IMR-90 (cell line): ENCODE measurements around the gene ABI3BP. TPM values are rescaled to one million over a fixed set of nuclear protein-coding genes. Genes with fewer than 3 reads are reported as not detected.

Experiments
- ATAC-seq: fragments of 200-7000 bp; cut with Tn5 transposase; 2 replicates; pipeline ENCODE4 v1.9.1; 2020; ENCODE audit warnings: low read depth, mild to moderate bottlenecking, moderate library complexity
- BruUV-seq: library from RNA; stranded (reverse); fragments of 400-500 nt; replicated peaks from 2 replicates; lab custom pipeline; 2021; lab: Mats Ljungman, UMichigan
- CTCF ChIA-PET: fragments of 300-600 bp; formaldehyde crosslinking; extraction: SDS; loops from one replicate; lab custom pipeline; 2021; ENCODE audit warnings: antibody characterized with exemption; lab: Yijun Ruan, JAX
- POLR2A ChIA-PET: fragments of 300-600 bp; sonication (Branson Sonifier 250); formaldehyde crosslinking; loops from one replicate; lab custom pipeline; 2022; ENCODE audit warnings: antibody characterized with exemption; ENCODE audit not compliant: unreplicated experiment; lab: Charles Lee
- DNase-seq: peaks from one replicate; pipeline ENCODE4 v3.0.0; 2013
- H2AFZ ChIP-seq: replicated peaks from 2 replicates; pipeline ENCODE3; 2013; ENCODE audit warnings: low read length, mild to moderate bottlenecking; ENCODE audit not compliant: poor library complexity
- H2AK5ac ChIP-seq: 2 replicates; pipeline ENCODE4 v1.6.1; 2013; ENCODE audit warnings: low read depth, low read length, inconsistent platforms
- H2AK9ac ChIP-seq: replicated peaks from 2 replicates; pipeline ENCODE3; 2013; ENCODE audit warnings: mild to moderate bottlenecking, low read depth, low read length, moderate library complexity; ENCODE audit not compliant: poor library complexity
- H2BK120ac ChIP-seq: 2 replicates; pipeline ENCODE4 v1.6.1; 2013; ENCODE audit warnings: low read depth, low read length, inconsistent platforms
- H2BK15ac ChIP-seq: 3 replicates; pipeline ENCODE4 v1.6.1; 2013; ENCODE audit warnings: low read depth, low read length, inconsistent platforms
- H2BK20ac ChIP-seq: 2 replicates; pipeline ENCODE4 v1.6.1; 2013; ENCODE audit warnings: low read depth, mild to moderate bottlenecking, inconsistent platforms, low read length, moderate library complexity
- H2BK5ac ChIP-seq: 2 replicates; pipeline ENCODE4 v1.6.1; 2013; ENCODE audit warnings: mild to moderate bottlenecking, low read depth, low read length, inconsistent platforms; ENCODE audit not compliant: poor library complexity, severe bottlenecking
- H3K14ac ChIP-seq: replicated peaks from 2 replicates; pipeline ENCODE4 v1.6.1; 2013; ENCODE audit warnings: low read depth, low read length, inconsistent platforms
- H3K18ac ChIP-seq: 2 replicates; pipeline ENCODE4 v1.6.1; 2013; ENCODE audit warnings: low read depth, low read length, control low read depth
- H3K23ac ChIP-seq: 2 replicates; pipeline ENCODE4 v1.6.1; 2013; ENCODE audit warnings: low read depth, low read length, inconsistent platforms
- H3K27ac ChIP-seq: 2 replicates; pipeline ENCODE4 v1.5.1; 2013; ENCODE audit warnings: mild to moderate bottlenecking, control low read depth, low read length; ENCODE audit not compliant: insufficient read depth
- H3K27me3 ChIP-seq: 2 replicates; pipeline ENCODE4 v1.6.1; 2013; ENCODE audit warnings: low read length; ENCODE audit not compliant: control insufficient read depth, insufficient read depth
- H3K36me3 ChIP-seq: 2 replicates; pipeline ENCODE4 v1.6.1; 2013; ENCODE audit warnings: low read length, mixed read lengths; ENCODE audit not compliant: control insufficient read depth, insufficient read depth
- H3K4ac ChIP-seq: 2 replicates; pipeline ENCODE4 v1.6.1; 2013; ENCODE audit warnings: low read depth, low read length, inconsistent platforms
- H3K4me1 ChIP-seq: 2 replicates; pipeline ENCODE4 v1.6.1; 2013; ENCODE audit warnings: low read length, mixed read lengths; ENCODE audit not compliant: control insufficient read depth, insufficient read depth
- H3K4me2 ChIP-seq: 2 replicates; pipeline ENCODE4 v1.6.1; 2013; ENCODE audit warnings: low read depth, mild to moderate bottlenecking, control low read depth, low read length, moderate library complexity
- H3K4me3 ChIP-seq: 2 replicates; pipeline ENCODE4 v1.5.1; 2013; ENCODE audit warnings: low read depth, mild to moderate bottlenecking, control low read depth, low read length, moderate library complexity; ENCODE audit not compliant: insufficient read depth
- H3K56ac ChIP-seq: 2 replicates; pipeline ENCODE4 v1.6.1; 2013; ENCODE audit warnings: low read length, inconsistent platforms; ENCODE audit not compliant: insufficient read depth; ENCODE audit errors: extremely low read depth
- H3K79me1 ChIP-seq, 2 experiments: 2 replicates each; pipeline ENCODE4 v1.6.1; 2013; ENCODE audit warnings: low read length in 2 of 2, inconsistent platforms in 1 of 2, low read depth in 1 of 2
- H3K9ac ChIP-seq: 2 replicates; pipeline ENCODE4 v1.6.1; 2013; ENCODE audit warnings: low read depth, low read length, control low read depth
- H3K9me1 ChIP-seq: 2 replicates; pipeline ENCODE4 v1.6.1; 2013; ENCODE audit warnings: low read length, inconsistent platforms; ENCODE audit not compliant: insufficient read depth
- H3K9me3 ChIP-seq: 2 replicates; pipeline ENCODE4 v1.6.1; 2013; ENCODE audit warnings: low read length; ENCODE audit not compliant: control insufficient read depth, insufficient read depth
- H4K20me1 ChIP-seq: 2 replicates; pipeline ENCODE4 v1.6.1; 2013; ENCODE audit warnings: low read length, inconsistent platforms; ENCODE audit not compliant: insufficient read depth
- H4K5ac ChIP-seq: 2 replicates; pipeline ENCODE4 v1.6.1; 2013; ENCODE audit warnings: mild to moderate bottlenecking, low read depth, low read length, control low read depth
- H4K8ac ChIP-seq, 2 experiments: 2 replicates each; pipeline ENCODE4 v1.6.1; 2013; ENCODE audit warnings: low read depth in 2 of 2, low read length in 2 of 2, control low read depth in 1 of 2, inconsistent platforms in 1 of 2
- H4K91ac ChIP-seq: 2 replicates; pipeline ENCODE4 v1.6.1; 2013; ENCODE audit warnings: low read depth, low read length, inconsistent platforms; ENCODE audit not compliant: insufficient read depth
- BHLHE40 ChIP-seq: fragments of 150-350 bp; IDR thresholded peaks from 2 replicates; pipeline ENCODE4 v1.6.1; 2016; ENCODE audit warnings: mild to moderate bottlenecking, low read depth, low read length
- RAD21 ChIP-seq: IDR thresholded peaks from 2 replicates; pipeline ENCODE4 v1.6.1; 2012; ENCODE audit warnings: low read length, improper control_type of control experiment
- WGBS, 2 experiments: methylation state at CpG; one replicate each; pipeline versions ENCODE4 v1.1.5 to v1.1.7; 2013; ENCODE audit warnings: missing lambda C conversion rate in 2 of 2; ENCODE audit not compliant: insufficient read length in 1 of 2; ENCODE audit errors: extremely low coverage in 2 of 2; 5-methylcytosine and 5-hydroxymethylcytosine counted together
- dilution Hi-C: fragments of 300-500 bp; cut with HindIII; formaldehyde crosslinking; loops from one replicate; pipeline ENCODE4 v1.14.3; 2018; ENCODE audit warnings: low sequenced_read_pairs; ENCODE audit not compliant: unreplicated experiment
- in situ Hi-C: fragments of 300-500 bp; cut with MboI; formaldehyde crosslinking; loops from 3 replicates; pipeline ENCODE4 v1.14.3; 2019; ENCODE audit warnings: low sequenced_read_pairs, inconsistent platforms, mixed read lengths
- intact Hi-C: fragments of 100-400 bp; cut with micrococcal nuclease; formaldehyde crosslinking; loops from 2 replicates; pipeline ENCODE4 v1.10.0; 2022
- polyA plus RNA-seq, 3 experiments: library from polyadenylated mRNA; depleted of rRNA; stranded (reverse); fragments of >200 nt; gene quantifications; 2 replicates each; pipeline ENCODE4 v1.2.3, GENCODE V29; 2012; ENCODE audit warnings: low replicate concordance in 1 of 3
- total RNA-seq: library from RNA; depleted of rRNA; stranded (reverse); fragments of >200 nt; gene quantifications from 2 replicates; pipeline ENCODE4 v1.2.3, GENCODE V29; 2012

Gene ABI3BP
- total and polyA plus RNA-seq, 2 of the 4 experiments (the other 2 are of a cell fraction), result 3.0 to 26.7 TPM

DNA sequence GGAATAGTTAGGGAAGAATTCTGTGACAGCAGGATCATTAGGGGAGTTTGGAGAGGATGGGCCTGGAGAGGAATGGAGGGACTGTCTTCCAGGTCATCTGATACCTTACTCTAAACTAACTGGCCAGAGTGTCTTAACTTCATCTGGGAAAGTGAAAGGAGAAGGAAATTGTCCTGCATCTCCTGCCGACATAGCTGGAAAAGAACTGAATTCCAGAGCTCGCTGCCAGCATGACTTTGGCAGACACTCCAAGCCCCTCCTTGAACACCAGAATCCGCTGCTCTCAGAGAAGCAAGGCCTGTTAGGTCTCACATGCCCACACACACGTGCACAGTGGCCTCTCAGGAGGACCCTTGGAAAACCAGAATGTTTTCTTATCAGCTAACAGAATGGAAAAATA, 10.5 kb downstream of the ABI3BP start:
- Histone ChIP-seq H3K4me3 (no peak overlapping the region), H4K5ac (no peak overlapping the region), H3K4me1 (no peaks in the 10 kb centered on the region), H3K4ac (peak overlapping the region; percentile 37; the same call in 1 of the 2 replicates), H3K9ac (peak overlapping the region; percentile 51), H3K9me1 (no peaks in the 10 kb centered on the region), H3K27me3 (no peaks in the 10 kb centered on the region), H3K14ac (peak overlapping the region; percentile 64; the same call in 1 of the 2 replicates), H2BK5ac (peak overlapping the region; percentile 22), H2BK20ac (peak overlapping the region; percentile 43), H2AK9ac (no peak overlapping the region), H3K4me2 (peak overlapping the region; percentile 67), H3K56ac (no peak overlapping the region), H2AK5ac (no peak overlapping the region), H3K36me3 (no peaks in the 10 kb centered on the region), H2BK15ac (peak overlapping the region; percentile 83; the same call in 2 of the 3 replicates), H3K27ac (peak overlapping the region; percentile 36; the same call in 1 of the 2 replicates), H2BK120ac (peak overlapping the region; percentile 69), H4K91ac (peak overlapping the region; percentile 63; the same call in 1 of the 2 replicates), H4K8ac (peak overlapping the region; percentile 51 to 62), H3K23ac (peak overlapping the region; percentile 5; the same call in 1 of the 2 replicates), H3K18ac (peak overlapping the region; percentile 42; the same call in 1 of the 2 replicates), H3K79me1 (no peaks in the 10 kb centered on the region), H4K20me1 (no peaks in the 10 kb centered on the region), H3K9me3 (no peaks in the 10 kb centered on the region), H2AFZ (peak overlapping the region; percentile 96)
- TF ChIP-seq RAD21 (no peak), BHLHE40 (0 out of 2 replicates have a peak, but pooled peaks have one; percentile 21)
- BruUV-seq, result no TSS peak
- ATAC-seq (peak; percentile 82), DNase-seq (peak; percentile 58)
- in situ Hi-C loops, result no loop called here
- CTCF ChIA-PET, result interaction anchor here (1.7 kb wide), 1 partner anchor 10 kb away, joined by 5 read pairs; no protein-coding TSS in a partner anchor
- intact Hi-C loops, result no loop called here
- no CpG with 5 or more reads among the region's 4 CpGs for WGBS, 2 experiments
- dilution Hi-C loops, result no loop called here
- POLR2A ChIA-PET, result no interaction called here
